Mesothelial cell of epicardium (in vitro differentiated cells): ENCODE measurements around the gene SERGEF. TPM values are rescaled to one million over a fixed set of nuclear protein-coding genes. Genes with fewer than 3 reads are reported as not detected.

ENCODE experiments used
- DNase-seq, 2 experiments: peaks; one replicate each; pipeline ENCODE4 v3.0.0; 2021; ENCODE audit warnings: low spot score in 2 of 2; ENCODE audit not compliant: unreplicated experiment in 2 of 2
- H3K27ac Mint-ChIP-seq: 2 replicates; pipeline ENCODE4 v1.8.0; 2021; ENCODE audit warnings: mixed read lengths
- H3K27me3 Mint-ChIP-seq: 2 replicates; pipeline ENCODE4 v1.8.0; 2021; ENCODE audit warnings: low read depth, mixed read lengths
- H3K36me3 Mint-ChIP-seq: 2 replicates; pipeline ENCODE4 v1.8.0; 2021; ENCODE audit warnings: mixed read lengths
- H3K4me1 Mint-ChIP-seq: 2 replicates; pipeline ENCODE4 v1.8.0; 2021; ENCODE audit warnings: mixed read lengths
- H3K4me3 Mint-ChIP-seq: 2 replicates; pipeline ENCODE4 v1.8.0; 2021; ENCODE audit warnings: mild to moderate bottlenecking, moderate library complexity, mixed read lengths
- H3K9me3 Mint-ChIP-seq: 2 replicates; pipeline ENCODE4 v1.8.0; 2021; ENCODE audit warnings: mixed read lengths
- total RNA-seq: library from RNA; stranded (reverse); gene quantifications from 3 replicates; pipeline ENCODE4 v1.2.1, GENCODE V29; 2021
- TF ChIP-seq, protein P1 (sequence below): fragments of 200-600 bp; sonication (generic); IDR thresholded peaks from one replicate; pipeline ENCODE4 v1.5.0; 2021; ENCODE audit warnings: antibody characterized with exemption; ENCODE audit not compliant: unreplicated experiment

SERGEF gene
- total RNA-seq, 1 donor from 2014 or later: 19.8 TPM

GRCh38 chr11:17751558-17751957 lies 261.3 kb downstream of the SERGEF start:
- Mint-ChIP-seq H3K4me3 (no peak overlapping the region), H3K27me3 (peaks cover 64% of the 10 kb centered on the region), H3K9me3 (no peaks in the 10 kb centered on the region), H3K27ac (no peak overlapping the region), H3K4me1 (no peaks in the 10 kb centered on the region), H3K36me3 (no peaks in the 10 kb centered on the region)
- no peak for DNase-seq
- TF ChIP-seq, protein P1, sequence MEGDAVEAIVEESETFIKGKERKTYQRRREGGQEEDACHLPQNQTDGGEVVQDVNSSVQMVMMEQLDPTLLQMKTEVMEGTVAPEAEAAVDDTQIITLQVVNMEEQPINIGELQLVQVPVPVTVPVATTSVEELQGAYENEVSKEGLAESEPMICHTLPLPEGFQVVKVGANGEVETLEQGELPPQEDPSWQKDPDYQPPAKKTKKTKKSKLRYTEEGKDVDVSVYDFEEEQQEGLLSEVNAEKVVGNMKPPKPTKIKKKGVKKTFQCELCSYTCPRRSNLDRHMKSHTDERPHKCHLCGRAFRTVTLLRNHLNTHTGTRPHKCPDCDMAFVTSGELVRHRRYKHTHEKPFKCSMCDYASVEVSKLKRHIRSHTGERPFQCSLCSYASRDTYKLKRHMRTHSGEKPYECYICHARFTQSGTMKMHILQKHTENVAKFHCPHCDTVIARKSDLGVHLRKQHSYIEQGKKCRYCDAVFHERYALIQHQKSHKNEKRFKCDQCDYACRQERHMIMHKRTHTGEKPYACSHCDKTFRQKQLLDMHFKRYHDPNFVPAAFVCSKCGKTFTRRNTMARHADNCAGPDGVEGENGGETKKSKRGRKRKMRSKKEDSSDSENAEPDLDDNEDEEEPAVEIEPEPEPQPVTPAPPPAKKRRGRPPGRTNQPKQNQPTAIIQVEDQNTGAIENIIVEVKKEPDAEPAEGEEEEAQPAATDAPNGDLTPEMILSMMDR: no peak

GRCh38 chr11:17750801-17751165 lies 262.1 kb downstream of the SERGEF start:
- Mint-ChIP-seq H3K36me3 (no peaks in the 10 kb centered on the region), H3K27me3 (peaks cover 65% of the 10 kb centered on the region), H3K27ac (no peak overlapping the region), H3K4me3 (no peak overlapping the region), H3K4me1 (no peaks in the 10 kb centered on the region), H3K9me3 (no peaks in the 10 kb centered on the region)
- TF ChIP-seq, protein P1: no peak
- no peak for DNase-seq

DNA sequence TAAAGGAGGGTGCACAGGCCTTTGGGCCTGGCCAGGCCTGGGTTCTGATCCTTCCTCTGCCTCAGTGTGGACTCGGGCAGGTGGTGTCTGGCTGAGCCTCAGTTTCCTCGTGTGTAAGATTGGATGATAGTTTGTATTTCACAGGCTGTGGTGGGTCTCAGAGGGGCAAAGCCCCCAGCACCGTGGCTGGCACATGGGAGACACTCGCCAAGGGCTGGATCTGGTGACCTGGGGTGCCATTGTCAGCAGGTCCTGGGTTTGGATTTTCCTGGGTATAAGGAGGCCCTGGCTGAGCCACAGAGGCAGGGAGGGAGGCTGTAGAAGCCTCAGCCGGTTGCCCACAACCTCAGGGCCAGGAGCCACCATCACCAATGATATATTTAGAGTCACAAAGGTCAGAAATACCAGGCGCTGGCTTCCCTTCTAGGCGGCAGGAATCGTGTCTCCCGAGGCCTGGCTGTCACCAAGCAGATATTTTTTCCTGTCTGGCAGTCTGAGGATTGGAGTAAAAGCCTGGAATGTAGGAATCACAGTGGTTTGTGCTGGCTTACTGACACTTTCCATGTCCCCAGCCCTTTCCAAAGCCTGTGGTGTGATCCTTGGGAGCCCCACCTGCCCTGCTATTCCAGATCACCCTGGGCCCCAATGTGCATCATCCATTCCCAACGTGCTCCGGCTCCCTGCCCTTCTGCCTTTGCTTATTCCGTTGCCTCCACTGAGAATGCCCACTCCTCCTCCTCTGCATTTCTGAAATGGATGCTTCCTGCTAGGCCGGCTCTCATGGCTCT lies 262.6 kb downstream of the SERGEF start:
- no peak for DNase-seq
- Mint-ChIP-seq H3K27me3 (peaks cover 65% of the 10 kb centered on the region), H3K9me3 (no peaks in the 10 kb centered on the region), H3K4me3 (no peak overlapping the region), H3K27ac (no peak overlapping the region), H3K36me3 (no peaks in the 10 kb centered on the region), H3K4me1 (no peaks in the 10 kb centered on the region)
- TF ChIP-seq, protein P1: no peak

DNA sequence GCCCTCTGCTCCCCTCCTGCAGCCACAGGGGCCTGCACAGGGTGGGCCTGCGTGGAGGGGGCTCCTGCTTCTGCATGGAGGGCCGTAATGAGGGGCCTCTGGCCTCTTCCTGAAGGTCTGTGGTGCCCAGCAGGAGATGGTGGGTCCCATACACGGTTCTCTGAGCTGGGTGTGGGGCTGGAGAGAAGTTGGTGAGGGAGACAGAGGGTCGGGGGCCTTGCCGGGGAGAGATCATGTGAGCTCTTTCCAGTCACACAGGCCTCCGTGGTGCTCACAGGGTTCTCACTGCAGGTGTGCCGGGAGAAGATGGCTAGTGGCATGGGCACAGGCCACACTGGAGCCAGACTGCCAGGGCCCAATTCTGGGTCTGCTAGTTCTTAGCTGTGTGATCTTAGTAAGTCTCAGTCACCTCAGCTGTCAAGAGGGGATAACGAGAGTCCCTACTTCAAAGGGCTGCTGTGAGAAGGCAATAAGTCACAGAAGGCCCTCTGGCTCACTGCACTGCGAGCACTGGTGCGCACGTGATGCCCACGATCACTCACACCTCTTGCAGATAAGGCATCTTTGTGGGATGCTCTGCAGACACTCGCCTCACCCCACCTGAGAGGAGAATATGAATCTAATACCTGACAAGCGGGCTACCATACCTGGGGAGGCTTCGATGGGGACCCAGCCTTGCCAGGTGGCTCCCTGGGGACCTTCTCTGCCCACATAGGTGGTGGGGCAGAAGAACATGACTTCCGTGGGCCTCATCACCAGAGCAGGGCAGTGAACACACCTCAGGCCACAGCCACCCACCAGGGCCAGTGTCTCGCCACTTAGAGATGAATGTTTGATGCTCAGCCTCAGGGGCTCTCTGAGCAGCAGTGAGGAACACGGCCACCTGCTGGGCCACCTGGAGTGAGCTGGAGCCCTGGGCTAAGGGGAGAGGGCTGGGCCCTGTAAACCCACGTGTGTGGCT lies 263.8 kb downstream of the SERGEF start:
- DNase-seq: no peak
- H3K27me3 Mint-ChIP-seq: peaks cover 59% of the 10 kb centered on the region
- no peak overlapping the region for H3K27ac Mint-ChIP-seq

DNA sequence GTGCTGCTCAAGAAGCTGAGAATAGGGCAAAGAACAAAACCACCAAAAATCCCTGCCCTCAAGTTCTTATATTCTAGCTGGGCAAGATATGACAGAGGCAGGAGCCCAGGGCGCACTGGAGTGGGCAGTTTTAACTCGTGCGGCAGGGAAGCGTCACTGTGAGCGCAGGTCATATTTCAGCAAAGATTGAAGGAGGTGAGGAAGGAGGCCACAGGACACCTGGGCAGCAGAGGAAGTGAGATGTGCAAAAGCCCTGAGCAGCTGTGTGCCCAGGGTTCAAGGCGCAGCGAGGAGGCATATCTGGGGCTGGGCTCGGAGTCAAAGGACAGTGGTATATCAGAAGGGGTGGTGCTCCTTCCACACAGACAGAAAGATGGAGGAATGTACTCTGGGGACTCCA lies 264.8 kb downstream of the SERGEF start:
- no peak for DNase-seq
- Mint-ChIP-seq H3K27me3 (peaks cover 56% of the 10 kb centered on the region), H3K4me3 (no peak overlapping the region), H3K9me3 (no peaks in the 10 kb centered on the region), H3K27ac (no peak overlapping the region), H3K4me1 (no peaks in the 10 kb centered on the region), H3K36me3 (no peaks in the 10 kb centered on the region)
- TF ChIP-seq, protein P1: no peak

More for the DNA sequence above, 263.8 kb downstream of the SERGEF start:
- Mint-ChIP-seq H3K4me1 (no peaks in the 10 kb centered on the region), H3K36me3 (no peaks in the 10 kb centered on the region), H3K9me3 (no peaks in the 10 kb centered on the region), H3K4me3 (no peak overlapping the region)
- TF ChIP-seq, protein P1: no peak
